ENCODE measurements around the gene ARRDC5.

DNA sequence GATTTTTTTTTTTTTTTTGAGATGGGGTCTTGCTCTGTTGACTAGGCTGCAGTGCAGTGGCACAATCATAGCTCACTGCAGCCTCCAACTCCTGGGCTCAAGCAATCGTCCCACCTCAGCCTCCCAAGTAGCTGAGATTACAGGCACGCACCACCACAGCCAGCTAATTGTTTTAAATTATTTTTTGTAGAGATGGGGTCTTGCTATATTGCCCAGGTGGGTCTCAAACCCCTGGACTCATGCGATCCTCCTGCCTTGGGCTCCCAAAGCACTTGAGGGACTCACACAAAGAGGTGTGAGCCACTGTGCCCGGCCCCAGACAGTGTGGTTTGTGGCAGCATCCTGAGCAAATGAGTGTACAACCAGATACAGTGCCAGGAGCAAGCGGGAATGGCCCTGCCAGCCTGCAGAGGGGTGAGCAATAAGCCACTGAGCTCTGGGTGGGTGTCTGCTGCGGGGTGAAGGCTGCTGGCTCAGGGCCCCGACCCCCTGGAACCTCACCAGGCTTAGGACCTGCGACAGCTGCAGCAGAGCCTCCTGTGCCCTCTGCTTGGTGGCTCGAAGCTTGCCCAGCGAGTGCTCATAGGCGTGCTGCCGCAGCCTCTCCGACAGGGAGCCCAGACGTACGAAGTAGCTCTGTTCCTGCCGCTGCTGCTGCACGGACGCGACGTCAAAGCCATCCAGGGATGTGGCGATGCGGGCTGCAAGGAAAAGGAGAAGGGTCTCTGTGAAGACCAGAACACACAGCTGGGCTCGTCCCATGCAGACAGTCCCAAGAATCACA lies 55.3 kb downstream of the ARRDC5 start:
- TF ChIP-seq, protein P1, sequence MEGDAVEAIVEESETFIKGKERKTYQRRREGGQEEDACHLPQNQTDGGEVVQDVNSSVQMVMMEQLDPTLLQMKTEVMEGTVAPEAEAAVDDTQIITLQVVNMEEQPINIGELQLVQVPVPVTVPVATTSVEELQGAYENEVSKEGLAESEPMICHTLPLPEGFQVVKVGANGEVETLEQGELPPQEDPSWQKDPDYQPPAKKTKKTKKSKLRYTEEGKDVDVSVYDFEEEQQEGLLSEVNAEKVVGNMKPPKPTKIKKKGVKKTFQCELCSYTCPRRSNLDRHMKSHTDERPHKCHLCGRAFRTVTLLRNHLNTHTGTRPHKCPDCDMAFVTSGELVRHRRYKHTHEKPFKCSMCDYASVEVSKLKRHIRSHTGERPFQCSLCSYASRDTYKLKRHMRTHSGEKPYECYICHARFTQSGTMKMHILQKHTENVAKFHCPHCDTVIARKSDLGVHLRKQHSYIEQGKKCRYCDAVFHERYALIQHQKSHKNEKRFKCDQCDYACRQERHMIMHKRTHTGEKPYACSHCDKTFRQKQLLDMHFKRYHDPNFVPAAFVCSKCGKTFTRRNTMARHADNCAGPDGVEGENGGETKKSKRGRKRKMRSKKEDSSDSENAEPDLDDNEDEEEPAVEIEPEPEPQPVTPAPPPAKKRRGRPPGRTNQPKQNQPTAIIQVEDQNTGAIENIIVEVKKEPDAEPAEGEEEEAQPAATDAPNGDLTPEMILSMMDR (IDR thresholded peaks at IDR 0.05): no peak
- no peak for TF ChIP-seq EP300 (IDR thresholded peaks at IDR 0.05)

Data from tibial nerve (tissue), 4 donors.